ENCODE measurements around the gene GRIP1. TPM values are rescaled to one million over a fixed set of nuclear protein-coding genes. Genes with fewer than 3 reads are reported as not detected.

Gene GRIP1
- total and polyA plus RNA-seq, 9 donors, result 0.36 to 10.1 (median 3.9) TPM

DNA sequence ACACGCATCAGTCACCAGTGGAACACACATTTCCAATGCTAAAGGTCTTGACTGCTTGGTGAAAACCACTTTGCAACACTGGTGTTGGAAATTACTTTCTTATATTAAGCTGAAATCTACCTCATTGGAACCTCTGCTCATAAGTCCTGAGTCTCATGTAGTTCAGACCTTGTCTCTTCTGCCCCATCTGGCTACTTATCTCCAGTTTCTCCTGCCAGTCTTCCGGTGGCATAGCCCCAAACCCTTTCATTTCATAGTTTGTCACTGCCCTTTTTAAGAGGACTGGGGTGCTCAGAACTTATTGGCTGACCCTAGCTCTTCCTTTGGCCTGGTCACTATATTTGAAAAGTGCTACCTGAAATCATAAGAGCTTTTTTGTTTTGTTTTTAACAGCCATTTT, 332.9 kb downstream of the GRIP1 start:
- WGBS, 3 donors, result 94 to 98% (median 95%) methylated on average over 2 of the region's 2 CpGs
- no peaks in the 10 kb centered on the region for H3K36me3 ChIP-seq
- H3K27ac ChIP-seq, result no peak overlapping the region
- no peaks in the 10 kb centered on the region for H3K27me3 ChIP-seq
- DNase-seq, result no peak
- peaks cover 0 to 10% of the 10 kb centered on the region in 2 donors for H3K9me3 ChIP-seq
- no peak for TF ChIP-seq POLR2A (IDR thresholded peaks at IDR 0.05)
- TF ChIP-seq, protein P1, sequence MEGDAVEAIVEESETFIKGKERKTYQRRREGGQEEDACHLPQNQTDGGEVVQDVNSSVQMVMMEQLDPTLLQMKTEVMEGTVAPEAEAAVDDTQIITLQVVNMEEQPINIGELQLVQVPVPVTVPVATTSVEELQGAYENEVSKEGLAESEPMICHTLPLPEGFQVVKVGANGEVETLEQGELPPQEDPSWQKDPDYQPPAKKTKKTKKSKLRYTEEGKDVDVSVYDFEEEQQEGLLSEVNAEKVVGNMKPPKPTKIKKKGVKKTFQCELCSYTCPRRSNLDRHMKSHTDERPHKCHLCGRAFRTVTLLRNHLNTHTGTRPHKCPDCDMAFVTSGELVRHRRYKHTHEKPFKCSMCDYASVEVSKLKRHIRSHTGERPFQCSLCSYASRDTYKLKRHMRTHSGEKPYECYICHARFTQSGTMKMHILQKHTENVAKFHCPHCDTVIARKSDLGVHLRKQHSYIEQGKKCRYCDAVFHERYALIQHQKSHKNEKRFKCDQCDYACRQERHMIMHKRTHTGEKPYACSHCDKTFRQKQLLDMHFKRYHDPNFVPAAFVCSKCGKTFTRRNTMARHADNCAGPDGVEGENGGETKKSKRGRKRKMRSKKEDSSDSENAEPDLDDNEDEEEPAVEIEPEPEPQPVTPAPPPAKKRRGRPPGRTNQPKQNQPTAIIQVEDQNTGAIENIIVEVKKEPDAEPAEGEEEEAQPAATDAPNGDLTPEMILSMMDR (IDR thresholded peaks at IDR 0.05), result no peak
- TF ChIP-seq EP300 (IDR thresholded peaks at IDR 0.05), result no peak
- H3K4me1 ChIP-seq (ENCODE audit: insufficient read depth), result no peaks in the 10 kb centered on the region
- intact Hi-C loops (cut with DNase I), result no loop called here
- H3K4me3 ChIP-seq, result no peak overlapping the region

DNA sequence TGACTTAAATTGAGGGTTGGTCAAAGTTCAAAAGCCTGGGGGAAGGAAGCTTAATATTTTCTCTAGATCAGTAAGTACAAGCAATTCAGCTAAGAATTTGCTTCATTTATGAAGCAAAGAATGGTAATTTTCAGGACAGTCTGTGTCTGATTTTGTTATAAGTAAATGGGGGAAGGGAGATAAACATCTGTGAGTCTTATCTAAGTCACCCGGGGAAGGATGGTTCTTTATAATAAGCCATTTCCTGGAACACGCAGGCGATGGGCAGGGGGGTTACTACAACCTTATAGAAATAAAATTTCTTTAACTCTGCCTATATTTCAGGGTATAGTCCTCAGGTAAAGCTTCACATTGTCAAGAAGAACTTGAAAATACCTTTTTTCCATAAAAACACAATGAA, 333.7 kb downstream of the GRIP1 start:
- Histone ChIP-seq H3K4me3 (no peak overlapping the region), H3K27ac (no peak overlapping the region), H3K36me3 (no peaks in the 10 kb centered on the region), H3K9me3 (peaks cover 0 to 10% of the 10 kb centered on the region in 2 donors), H3K4me1 (ENCODE audit: insufficient read depth) (no peaks in the 10 kb centered on the region), H3K27me3 (no peaks in the 10 kb centered on the region)
- intact Hi-C loops (cut with DNase I), result no loop called here
- no peak for DNase-seq
- WGBS, 3 donors, result 90 to 91% (median 91%) methylated on average over 3 of the region's 3 CpGs
- TF ChIP-seq EP300 (IDR thresholded peaks at IDR 0.05), result no peak
- no peak for TF ChIP-seq POLR2A (IDR thresholded peaks at IDR 0.05)
- TF ChIP-seq, protein P1 (IDR thresholded peaks at IDR 0.05), result no peak

DNA sequence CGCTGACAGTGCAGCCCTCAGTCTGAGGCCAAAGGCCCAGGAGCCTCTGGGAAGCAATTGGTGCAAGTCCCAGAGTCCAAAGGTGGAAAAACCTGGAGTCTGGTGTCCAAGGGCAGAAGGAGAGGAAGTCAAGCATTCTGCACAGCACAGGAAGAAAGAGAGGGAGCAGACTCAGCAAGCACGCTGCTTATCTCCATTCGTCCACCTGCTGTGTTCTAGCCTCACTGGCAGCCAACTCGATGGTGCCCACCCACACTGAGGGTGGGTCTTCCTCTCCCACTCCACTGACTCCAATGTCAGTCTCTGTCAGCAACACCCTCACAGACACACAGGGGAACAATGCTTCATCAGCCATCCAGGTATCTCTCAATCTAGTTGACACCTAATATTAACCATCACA, 337.8 kb downstream of the GRIP1 start:
- peaks cover 0 to 10% of the 10 kb centered on the region in 2 donors for H3K9me3 ChIP-seq
- H3K36me3 ChIP-seq, result no peaks in the 10 kb centered on the region

DNA sequence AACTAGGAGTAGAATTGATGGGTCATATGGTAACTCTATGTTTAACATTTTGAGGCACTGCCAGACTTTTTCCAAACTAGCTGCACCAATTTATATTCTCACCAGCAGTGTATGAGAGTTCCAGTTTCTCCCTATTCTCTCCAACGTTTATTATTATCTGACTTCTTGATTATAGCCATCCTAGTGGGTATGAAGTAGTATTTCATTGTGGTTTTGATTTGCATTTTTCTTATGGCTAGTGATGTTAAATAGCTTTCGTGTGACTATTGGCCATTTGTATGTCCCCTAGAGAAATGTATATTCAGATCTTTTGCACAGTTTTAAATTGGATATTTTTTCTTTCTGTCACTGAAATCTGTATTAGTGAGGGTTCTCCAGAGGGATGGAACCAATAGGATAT, 338.7 kb downstream of the GRIP1 start:
- H3K4me3 ChIP-seq, result no peak overlapping the region
- intact Hi-C loops (cut with DNase I), result no loop called here
- TF ChIP-seq, protein P1 (IDR thresholded peaks at IDR 0.05), result no peak
- no peak for TF ChIP-seq POLR2A (IDR thresholded peaks at IDR 0.05)
- TF ChIP-seq EP300 (IDR thresholded peaks at IDR 0.05), result no peak
- H3K9me3 ChIP-seq, result peaks cover 0 to 10% of the 10 kb centered on the region in 2 donors
- 91 to 94% (median 92%) methylated on average over 2 of the region's 2 CpGs for WGBS, 3 donors
- H3K27ac ChIP-seq, result no peak overlapping the region
- no peak for DNase-seq
- no peaks in the 10 kb centered on the region for H3K27me3 ChIP-seq
- H3K36me3 ChIP-seq, result no peaks in the 10 kb centered on the region
- no peaks in the 10 kb centered on the region for H3K4me1 ChIP-seq (ENCODE audit: insufficient read depth)

More for the DNA sequence above, 337.8 kb downstream of the GRIP1 start:
- H3K27ac ChIP-seq, result no peak overlapping the region
- WGBS, 3 donors, result 93 to 95% (median 95%) methylated on average over 4 of the region's 4 CpGs
- no peak overlapping the region for H3K4me3 ChIP-seq
- intact Hi-C loops (cut with DNase I), result no loop called here
- H3K27me3 ChIP-seq, result no peaks in the 10 kb centered on the region
- no peak for DNase-seq
- TF ChIP-seq, protein P1 (IDR thresholded peaks at IDR 0.05), result no peak
- TF ChIP-seq EP300 (IDR thresholded peaks at IDR 0.05) (no peak), POLR2A (IDR thresholded peaks at IDR 0.05) (no peak)
- no peaks in the 10 kb centered on the region for H3K4me1 ChIP-seq (ENCODE audit: insufficient read depth)

Data from ovary (tissue), 9 donors.